ENCODE data around the gene FAM110C.
"Not testable (repeated sequence)": the region's sequence is repeated elsewhere in the genome, so short reads cannot be mapped to it uniquely, and the experiment has no call there.

FAM110C gene, protein sequence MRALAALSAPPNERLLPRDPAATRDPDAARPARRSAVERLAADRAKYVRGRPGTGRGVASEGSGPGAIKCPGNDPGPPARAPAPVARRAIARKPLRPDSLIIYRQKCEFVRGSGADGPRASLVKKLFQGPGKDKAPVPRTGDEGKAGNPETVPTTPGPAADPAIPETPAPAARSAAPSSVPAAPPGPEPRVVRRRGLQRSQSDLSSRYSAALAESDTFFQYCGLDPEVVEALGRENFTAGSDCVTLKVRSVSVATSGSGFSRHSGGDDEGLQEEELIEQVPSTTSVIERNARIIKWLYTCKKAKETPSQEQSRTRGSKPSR

DNA sequence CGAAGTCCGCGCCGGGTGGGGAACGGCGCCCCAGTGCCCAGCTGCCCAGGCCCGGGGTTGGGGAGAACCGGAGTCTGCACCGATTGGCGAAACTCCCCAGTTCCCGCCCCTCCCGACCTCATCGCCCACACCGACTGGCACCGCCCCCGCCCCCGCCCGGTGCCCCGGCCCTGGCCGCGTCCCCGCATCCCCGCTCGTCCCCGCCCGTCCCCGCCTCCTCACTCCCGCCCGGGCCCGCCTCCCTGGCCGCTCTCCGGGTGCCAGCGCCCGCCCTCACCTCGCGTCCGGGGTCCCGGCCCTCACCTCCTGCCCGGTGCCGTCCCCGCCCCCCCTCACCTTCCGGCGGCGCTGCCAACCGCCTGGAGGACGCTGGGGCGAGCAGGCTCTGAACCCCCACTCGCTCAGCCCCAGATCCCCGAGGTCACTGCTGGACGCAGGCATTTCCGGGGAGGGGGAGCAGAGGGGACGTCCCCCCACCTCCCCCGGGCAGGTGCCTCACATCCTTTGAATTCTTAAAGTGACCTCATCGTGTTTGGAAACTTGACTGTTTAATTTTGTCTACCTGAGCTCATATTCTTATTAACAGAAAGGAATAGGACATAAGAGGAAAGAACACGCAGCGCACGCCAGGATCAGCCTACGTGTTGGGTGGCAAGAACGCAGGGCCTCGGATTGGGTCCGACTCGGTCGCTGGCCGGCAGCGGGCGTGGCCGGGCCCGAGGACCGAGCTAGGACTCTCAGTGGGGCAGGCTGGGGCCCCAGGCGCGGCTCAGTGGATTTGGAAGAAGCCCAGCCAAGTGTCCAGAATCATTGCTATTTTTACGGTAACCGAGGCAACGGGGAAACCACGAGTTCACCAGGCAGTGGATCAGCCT, at the start of gene FAM110C:
FAM110C (minus strand) TSS at position 35 of the 875 bp plus-strand sequence. CDS start 120 bp downstream, outside the sequence.
- no peak for DNase-seq

DNA sequence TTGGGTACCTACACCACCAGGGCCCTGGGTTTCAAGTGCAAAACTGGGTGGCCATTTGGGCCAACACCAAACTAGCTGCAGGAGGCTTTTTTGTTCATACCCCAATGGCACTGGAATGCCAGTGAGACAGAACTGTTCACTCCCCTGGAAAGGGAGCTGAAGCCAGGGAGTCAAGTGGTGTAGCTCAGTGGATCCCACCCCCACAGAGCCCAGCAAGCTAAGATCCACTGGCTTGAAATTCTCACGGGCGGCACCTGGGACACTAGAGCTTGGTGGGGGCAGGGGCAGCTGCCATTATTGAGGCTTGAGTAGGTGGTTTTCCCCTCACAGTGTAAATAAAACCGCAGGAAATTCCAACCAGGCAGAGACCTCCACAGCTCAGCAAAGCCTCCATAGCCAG, 46.0 kb upstream of the FAM110C start:
- DNase-seq = no peak

DNA sequence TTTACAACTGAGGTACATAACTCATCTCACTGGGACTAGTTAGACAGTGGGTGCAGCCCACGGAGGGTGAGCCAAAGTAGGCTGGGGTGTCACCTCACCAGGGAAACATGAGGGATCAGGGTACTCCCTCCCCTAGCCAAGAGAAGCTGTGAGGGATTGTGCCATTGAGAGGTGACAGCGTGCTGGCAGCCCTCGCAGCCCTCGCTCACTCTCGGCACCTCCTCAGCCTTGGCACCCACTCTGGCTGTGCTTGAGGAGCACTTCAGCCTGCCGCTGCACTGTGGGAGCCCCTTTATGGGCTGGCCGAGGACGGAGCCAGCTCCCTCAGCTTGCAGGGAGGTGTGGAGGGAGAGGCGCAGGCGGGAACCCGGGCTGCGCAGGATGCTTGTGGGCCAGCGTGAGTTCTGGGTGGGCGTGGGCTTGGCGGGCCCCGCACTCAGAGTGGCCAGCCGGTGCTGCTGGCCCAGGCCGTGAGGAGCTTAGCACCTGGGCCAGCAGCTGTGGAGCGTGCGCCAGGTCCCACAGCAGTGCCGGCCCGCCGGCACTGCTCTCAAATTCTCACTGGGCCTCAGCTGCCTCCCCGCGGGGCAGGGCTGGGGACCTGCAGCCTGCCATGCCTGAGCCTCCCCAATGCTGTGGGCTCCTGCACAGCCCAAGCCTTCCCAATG, 44.5 kb upstream of the FAM110C start:
- DNase-seq = no peak

DNA sequence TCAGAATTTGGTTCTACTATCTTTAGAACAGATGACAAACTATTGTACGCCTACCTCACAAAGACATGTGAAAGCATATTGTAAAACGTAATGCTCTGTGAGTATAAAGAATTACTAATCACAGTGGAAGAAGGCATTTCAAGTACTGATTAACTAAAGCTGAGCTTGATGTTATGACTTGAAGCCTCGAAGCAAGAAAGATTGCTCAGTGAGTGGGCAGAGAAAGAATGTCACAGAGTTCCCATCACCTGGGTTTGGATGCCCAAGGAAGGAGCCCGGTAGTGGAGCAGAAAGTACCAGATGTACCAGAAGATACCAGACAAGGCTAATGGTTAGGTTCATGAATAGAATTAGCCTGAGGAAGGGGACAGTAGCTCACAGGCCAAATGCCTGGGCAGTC, 39.5 kb upstream of the FAM110C start:
- no peak for DNase-seq

DNA sequence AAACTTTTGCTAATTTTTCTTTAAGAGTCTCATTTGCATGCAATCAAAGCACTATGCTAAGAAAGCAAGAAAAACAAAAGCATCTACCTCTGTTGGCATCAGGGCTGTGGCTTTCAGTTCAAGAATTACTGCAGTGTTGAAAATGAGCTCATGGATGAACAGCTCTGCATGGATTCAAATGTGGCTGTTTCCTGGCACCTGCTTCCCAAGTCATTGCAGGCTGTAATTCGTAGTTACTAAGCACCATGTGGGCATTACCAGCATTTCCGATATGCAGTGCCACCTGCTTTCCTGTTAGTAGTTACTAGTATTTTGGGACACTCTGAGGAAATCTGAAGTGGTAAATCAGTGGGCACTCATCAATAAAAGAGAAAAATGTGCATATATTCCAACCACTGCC, 37.8 kb upstream of the FAM110C start:
- no peak for DNase-seq

DNA sequence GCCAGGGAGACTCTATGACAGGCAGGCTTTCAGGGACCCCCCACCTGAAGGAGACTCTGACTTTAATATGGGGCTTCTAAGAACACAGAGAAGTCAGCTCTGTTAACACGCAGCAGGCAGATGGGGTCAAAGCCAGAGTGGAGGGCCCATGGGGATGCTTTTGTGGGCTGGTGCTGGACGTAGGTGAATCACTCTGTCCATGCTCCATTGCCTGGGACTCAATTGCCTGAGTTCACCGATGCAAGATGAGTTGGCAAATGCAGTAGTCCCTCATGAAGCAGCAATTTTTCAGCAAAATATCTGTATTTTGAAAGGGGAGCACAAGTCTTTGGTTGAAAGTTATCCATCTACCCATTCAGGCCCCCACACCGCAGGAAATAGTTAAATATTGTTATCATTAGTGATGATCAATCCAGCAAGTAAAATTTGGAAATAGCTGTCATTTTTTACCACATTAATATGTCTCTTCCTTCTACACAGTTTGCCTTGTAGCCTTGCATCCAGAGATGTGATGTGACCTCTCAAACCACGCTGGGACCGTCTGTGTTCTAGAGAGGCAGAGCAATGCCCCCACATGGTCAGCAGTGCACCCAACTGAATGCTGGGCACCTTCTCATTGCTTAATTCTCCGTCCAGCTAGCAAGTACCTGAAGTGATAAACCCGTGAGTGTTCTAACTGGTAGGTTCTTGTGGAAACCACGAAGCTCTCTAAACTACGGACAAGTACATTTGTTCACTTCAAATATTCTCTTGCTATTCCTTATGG, 34.8 kb upstream of the FAM110C start:
- no peak for DNase-seq

DNA sequence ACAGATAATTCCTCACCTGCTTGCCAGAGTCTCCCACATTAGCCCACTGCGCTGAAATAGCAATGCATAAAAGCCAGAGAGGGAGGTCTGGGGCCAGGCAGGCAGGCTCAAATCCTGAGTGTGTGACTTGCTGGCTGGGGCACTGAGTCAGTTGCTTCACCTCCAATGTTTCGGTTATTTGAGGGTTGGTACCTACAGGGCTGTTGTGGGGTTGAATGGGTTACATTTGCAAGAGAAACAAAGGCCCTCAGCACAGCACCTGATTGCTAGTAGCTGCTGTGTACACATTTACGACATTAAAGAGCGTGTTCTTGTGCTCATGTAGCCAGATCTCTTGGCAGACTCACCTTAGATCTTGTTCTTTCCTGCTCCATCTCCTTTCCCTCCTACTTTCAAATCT, 34.1 kb upstream of the FAM110C start:
- no peak for DNase-seq

DNA sequence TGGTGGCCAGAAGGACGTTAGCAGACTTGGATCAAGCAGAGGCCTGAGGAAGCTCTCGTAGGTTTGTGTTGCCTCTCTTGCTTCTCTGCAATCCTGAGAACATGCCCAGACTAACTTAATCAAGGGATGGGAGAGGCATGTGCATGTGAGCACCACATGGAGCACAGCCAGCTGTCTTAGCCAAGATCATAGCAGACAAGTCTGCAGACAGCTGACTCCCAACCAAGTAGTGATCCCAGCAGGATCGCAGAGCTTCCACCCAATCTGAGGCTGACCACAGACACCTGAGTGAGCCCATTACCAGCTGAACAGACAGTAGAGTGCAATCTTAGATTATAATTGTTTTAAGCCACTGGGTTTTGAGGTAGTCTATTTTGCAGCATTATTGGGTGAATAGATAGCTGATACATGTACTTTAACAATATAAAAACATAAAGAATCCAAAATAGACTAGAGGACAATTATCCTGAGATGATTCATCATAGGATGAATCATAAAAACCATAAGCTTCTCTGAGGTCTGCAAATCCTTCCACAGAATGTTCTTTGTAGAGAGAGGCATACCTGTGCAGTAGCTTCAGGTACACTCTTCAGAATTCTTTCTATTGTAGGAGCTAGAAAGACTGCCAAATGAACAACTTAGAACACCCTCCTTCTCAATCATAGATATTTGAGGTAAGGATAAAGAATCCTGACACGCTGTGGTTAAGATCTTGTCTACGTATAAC, 25.2 kb upstream of the FAM110C start:
- no peak for DNase-seq

DNA sequence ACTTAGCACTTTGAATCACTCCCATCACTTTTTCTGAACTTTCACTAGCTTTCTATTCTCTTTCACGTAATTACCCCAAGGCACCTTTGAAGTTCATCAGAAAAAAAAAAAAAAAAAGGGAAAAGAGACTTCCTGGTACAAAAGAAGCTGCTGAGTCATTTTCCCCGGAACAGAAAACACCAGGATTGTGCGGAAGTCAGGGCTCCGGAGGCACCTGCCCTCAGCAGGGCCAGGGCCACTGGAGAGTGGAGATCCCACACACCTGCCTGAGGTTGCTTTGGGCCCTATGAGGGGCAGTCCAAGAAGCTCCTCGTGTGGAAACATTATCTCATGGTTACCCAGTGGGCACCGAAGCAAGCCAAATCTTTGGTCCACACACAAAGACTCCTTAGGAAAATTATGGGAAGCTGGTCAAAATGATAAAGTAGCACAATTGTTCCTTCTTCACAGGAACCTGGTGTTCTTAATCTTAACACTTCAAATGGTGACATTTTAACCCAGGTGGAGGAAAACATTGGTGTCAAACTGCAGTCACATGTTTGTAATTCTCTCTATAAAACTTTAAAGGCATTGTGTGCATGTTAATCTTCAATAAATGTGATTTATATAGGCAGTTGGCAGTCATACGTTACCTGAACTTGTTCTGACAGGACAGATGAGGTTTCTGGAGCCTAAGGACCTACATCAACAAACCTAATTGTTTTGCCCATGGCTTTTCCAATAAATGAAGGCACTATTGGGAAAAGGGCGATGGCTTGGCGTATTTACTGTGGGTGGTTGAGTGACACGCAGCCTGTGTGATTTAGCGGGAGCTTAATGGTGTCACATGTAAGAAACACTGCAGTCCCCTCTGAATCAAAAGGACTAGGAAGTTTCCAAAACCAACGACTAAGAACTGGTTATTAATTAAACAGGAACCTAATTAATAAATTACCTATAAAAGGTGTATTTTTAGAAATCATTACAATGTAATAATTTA, 23.4 kb upstream of the FAM110C start:
- no peak for DNase-seq

DNA sequence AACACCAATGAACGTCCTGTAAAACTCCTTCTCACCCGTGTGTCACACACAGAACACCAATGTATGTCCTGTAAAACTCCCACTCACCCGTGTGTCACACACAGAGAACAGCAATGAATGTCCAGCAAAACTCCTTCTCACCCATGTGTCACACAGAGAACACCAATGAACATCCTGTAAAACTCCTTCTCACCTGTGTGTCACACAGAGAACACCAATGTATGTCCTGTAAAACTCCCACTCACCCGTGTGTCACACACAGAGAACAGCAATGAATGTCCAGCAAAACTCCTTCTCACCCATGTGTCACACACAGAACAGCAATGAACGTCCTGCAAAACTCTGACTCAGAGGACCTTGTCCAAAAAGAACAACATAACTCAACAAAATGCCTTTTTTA, 22.3 kb upstream of the FAM110C start:
- DNase-seq = not testable (repeated sequence)

DNA sequence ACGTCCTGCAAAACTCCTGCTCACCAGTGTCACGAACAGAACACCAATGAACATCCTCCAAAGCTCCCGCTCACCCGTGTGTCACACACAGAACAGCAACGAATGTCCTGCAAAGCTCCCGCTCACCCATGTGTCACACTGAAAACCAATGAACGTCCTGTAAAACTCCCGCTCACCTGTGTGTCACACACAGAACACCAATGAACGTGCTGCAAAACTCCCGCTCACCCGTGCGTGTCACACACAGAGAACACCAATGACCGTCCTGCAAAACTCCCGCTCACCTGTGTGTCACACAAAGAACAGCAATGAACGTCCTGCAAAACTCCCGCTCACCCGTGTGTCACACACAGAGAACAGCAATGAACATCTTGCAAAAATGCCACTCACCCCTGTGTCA, 20.5 kb upstream of the FAM110C start:
- no peak for DNase-seq

DNA sequence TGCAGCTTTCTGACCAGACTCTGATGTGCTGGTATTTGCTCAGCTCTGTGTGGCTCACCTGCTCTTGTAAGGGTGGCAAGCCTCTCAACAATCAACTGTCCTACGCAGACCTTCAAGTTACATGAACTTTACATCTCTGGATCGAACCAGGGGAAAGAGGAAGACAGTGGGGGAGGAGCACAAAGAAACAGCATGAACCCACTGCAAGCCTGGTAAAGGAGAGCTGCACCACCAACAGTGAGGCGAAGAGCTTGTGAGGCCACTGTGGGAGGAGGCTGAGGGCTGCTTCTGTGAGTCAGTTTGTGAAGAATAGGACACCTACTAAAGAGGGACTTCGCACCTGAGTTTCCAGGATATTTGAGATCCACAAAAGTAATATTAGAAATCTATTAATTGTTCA, 18.8 kb upstream of the FAM110C start:
- no peak for DNase-seq

DNA sequence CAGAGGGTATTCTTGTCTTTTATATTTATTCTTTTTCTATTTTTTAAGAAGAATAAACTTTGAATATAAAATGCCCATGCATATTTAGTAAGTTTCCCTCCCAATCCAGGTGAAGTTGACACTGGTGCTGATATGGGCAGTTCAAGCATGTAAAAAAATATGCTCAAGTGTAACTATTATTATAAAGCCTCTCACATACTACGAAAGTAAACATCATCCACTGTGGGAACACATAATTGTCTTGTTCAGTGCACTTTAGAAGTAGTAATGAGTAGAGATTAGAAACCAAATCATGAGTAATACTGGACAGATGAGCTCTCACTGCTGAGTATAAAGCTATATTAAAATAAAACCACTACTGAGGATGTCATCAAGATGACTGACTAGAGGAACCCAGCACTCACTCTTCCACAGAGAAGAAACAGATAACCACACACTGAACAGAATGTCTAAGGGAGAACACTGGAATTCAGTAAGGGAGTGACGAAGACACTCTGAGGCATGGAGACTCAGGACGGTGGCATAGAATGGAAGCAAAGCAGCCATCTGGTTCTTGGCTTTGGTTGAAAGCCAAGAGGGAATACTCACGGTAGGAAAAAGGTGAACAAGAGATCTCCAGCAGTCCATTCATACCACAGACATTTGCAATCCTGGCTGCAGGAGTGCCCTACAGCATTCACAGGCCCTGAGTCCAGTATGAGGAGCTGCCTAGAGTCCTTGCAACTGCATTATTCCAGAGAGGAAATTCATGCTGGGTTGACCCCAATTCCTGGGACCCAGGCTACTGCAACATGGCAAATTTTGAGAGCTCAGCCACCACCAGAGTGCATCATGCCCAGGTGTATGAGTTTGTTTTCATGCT, 9.5 kb upstream of the FAM110C start:
- no peak for DNase-seq

DNA sequence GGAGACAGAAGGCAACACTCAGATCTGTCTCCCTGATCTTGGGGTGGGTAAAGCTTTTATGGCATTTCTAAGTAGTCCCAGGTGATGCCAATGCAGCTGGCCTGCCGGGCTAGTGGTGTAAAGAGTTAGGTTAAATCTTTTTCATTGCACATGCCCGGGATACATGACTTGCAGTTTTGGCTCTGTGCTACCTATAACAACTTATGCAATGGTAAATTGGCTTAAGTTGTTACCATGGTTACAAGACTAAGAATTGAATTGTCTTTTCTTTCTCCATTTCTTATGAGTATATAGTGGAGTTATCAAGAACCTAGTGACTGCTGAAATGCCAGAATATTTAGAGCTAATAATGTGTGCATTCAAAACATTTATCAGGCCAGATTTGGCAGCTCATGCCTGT, 5.3 kb upstream of the FAM110C start:
- no peak for DNase-seq

DNA sequence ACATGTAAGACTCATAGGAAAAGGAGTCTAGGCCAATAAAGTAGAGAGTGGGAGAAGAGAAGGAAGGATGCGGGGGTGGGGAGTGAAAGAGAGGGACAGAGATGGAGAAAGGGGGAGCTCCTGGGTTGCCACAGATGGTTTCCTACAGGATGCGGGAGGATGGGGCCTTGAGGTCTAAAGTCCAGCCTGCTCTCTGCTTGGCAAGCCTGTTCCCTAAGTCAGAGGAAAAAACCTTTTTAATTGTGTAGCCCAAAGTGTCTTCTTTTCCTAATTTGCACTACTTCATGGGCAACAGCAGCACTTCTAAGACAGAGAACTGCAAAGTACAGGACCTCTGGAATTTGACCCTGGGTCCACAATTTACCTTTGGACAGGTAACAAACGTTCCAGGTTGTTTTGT, 1.4 kb upstream of the FAM110C start:
- DNase-seq = no peak

DNA sequence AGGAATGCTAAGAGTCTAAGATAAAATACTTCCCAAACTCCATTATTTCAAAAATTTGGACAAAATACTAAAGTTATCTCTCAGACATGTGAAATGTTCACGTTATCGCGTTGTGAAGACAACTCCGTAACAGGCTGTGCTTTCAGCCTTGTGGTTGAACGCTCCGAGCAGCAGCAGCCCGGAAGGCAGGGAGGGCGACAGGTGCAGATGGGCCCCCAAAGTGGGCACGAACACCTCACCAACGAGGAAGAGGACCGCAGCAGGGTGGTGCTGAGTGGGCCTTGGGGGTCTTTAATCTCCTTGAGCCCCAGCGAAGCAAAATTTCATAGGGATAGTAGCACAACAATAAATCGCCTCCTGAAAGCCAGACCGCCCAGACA, 1.0 kb upstream of the FAM110C start:
- no peak for DNase-seq

DNA sequence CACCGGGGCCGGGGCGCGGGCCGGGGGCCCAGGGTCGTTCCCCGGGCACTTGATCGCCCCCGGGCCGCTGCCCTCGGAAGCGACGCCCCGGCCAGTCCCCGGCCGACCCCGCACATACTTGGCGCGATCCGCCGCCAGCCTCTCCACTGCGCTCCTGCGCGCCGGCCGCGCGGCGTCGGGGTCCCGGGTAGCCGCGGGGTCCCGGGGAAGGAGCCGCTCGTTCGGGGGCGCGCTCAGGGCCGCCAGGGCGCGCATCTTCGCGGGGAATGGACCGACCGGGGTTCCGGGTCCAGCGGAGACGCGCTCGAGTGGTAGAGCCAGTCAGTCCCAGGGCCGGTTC, 204 bp downstream of the FAM110C start:
- DNase-seq = no peak

DNA sequence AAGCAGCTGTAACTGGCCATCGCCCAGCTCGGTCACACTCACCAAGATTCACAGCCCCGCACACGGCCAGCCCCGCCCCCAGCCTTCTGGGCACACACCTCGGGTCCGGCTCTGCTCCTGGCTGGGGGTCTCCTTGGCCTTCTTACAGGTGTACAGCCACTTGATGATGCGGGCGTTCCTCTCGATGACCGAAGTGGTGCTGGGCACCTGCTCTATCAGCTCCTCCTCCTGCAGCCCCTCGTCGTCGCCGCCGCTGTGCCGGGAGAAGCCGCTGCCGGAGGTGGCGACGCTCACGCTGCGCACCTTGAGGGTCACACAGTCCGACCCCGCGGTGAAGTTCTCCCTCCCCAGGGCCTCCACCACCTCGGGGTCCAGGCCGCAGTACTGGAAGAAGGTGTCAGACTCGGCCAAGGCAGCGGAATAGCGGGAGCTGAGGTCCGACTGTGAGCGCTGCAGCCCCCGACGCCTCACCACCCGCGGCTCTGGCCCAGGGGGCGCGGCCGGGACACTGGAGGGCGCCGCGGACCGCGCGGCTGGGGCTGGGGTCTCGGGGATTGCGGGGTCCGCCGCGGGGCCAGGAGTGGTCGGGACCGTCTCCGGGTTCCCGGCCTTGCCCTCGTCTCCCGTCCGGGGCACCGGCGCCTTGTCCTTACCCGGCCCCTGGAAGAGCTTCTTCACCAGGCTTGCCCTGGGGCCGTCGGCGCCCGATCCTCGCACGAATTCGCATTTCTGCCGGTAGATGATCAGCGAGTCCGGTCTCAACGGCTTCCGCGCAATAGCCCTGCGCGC, 769 bp downstream of the FAM110C start:
- DNase-seq = no peak

DNA sequence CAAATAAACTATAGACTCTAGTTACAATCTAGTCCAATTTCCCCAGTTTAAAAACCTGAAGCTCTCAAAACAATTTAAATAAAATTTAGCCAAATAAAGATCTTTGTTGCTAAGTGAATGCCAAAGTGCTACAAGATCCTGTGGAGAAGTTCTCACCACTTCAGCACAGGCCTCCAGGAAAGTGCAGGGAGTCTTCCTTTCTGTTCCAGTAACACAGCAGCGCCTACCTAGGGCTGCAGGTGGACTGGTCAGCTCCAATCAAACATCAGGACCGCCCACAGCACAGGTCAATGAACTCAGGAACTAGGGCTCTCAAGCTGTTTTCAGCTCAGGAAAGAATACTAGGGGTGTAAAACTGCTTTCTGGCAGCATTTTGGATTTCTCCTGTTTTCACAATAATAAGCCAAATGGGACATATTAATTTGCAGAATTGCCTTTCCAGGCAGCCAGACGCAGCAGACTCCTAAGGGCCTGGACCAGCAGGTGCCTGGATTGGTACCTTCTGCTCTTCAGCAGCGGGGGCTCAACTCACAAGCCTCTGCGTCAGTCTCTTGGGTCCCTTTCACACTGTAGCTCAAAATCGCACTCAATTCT, 1.5 kb downstream of the FAM110C start:
- no peak for DNase-seq

All from bone marrow (tissue), 2 donors.